Glutamatergic neuron (in vitro differentiated cells): ENCODE data around the gene CLTCL1. TPM values are rescaled to one million over a fixed set of nuclear protein-coding genes. Genes with fewer than 3 reads are reported as not detected.

Source experiments
- DNase-seq: peaks from one replicate; pipeline ENCODE4 v3.0.0; 2022
- H3K27ac Mint-ChIP-seq: one replicate; pipeline ENCODE4 v1.8.0; 2020; ENCODE audit warnings: mild to moderate bottlenecking, mixed read lengths, inconsistent platforms; ENCODE audit not compliant: unreplicated experiment
- H3K27me3 Mint-ChIP-seq: one replicate; pipeline ENCODE4 v1.8.0; 2020; ENCODE audit warnings: mild to moderate bottlenecking, moderate library complexity, mixed read lengths, inconsistent platforms; ENCODE audit not compliant: unreplicated experiment
- H3K36me3 Mint-ChIP-seq: one replicate; pipeline ENCODE4 v1.8.0; 2020; ENCODE audit warnings: mild to moderate bottlenecking, mixed read lengths, inconsistent platforms; ENCODE audit not compliant: unreplicated experiment
- H3K4me1 Mint-ChIP-seq: one replicate; pipeline ENCODE4 v1.8.0; 2020; ENCODE audit warnings: mild to moderate bottlenecking, low read depth, mixed read lengths, inconsistent platforms; ENCODE audit not compliant: unreplicated experiment
- H3K4me3 Mint-ChIP-seq: one replicate; pipeline ENCODE4 v1.8.0; 2020; ENCODE audit warnings: mild to moderate bottlenecking, mixed read lengths, inconsistent platforms; ENCODE audit not compliant: unreplicated experiment
- H3K9me3 Mint-ChIP-seq: one replicate; pipeline ENCODE4 v1.8.0; 2020; ENCODE audit warnings: mild to moderate bottlenecking, moderate library complexity, mixed read lengths, inconsistent platforms; ENCODE audit not compliant: unreplicated experiment
- total RNA-seq: library from RNA; stranded (reverse); fragmentation: NEBNext Ultra II Directional; extraction: Animal tissue kit (Norgen Biotek cat#: 25700); gene quantifications from one replicate; pipeline ENCODE4 v1.2.1, GENCODE V29; 2021; ENCODE audit not compliant: unreplicated experiment
- TF ChIP-seq, protein P1 (sequence below): fragments of 200-600 bp; sonication (generic); IDR thresholded peaks from one replicate; pipeline ENCODE4 v1.5.0; 2021; ENCODE audit not compliant: partially characterized antibody, unreplicated experiment

The CLTCL1 gene
- total RNA-seq, 1 donor from 2014 or later = 11.8 TPM

DNA sequence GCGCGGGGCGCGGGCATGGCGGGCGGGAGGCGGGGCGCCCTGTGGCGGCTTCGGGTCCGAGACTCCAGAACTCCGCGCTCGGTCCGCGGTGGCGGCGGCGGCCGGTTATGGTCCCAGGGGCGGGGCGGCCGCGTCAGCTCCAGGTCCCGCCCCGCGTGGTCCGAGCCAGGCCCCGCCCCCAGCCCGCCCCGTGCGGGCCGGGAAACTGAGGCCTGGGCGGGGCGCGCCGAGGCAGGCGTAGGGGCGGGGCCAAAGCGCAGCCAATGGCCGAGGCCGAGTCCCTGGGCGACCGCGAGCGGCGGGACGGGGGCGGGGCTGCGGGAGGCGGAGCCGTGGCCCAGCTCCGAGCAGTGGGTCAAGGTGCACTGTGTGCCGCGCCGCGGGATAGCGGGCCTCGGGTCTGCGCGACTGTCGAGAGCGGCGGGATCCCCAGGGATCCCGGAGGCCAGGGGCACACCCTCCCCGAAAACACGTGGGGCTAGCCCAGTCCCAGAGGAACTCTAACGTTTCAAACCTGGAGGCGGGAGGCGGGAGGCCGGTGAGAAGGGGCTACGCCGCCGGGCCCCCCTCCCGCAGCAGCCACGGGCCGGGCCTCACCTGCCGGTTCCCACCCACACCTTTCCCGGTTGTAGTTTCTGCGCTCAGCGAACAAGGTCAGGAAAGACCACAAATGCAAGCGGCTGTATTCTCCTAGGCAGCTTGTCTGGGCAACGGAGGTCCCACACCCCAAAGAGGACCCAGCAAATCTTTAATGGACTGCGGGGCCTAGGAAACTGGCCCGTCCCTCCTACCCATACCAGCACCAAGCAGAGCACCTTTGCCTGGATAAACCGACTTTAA lies 112.6 kb downstream of the CLTCL1 start, which contains the start of gene SLC25A1:
TSS of gene SLC25A1 (minus strand) at position 80 of the 840 bp plus-strand sequence. CDS start at position 17, 63 bp downstream.
- no peaks in the 10 kb centered on the region for H3K9me3 Mint-ChIP-seq
- TF ChIP-seq, protein P1, sequence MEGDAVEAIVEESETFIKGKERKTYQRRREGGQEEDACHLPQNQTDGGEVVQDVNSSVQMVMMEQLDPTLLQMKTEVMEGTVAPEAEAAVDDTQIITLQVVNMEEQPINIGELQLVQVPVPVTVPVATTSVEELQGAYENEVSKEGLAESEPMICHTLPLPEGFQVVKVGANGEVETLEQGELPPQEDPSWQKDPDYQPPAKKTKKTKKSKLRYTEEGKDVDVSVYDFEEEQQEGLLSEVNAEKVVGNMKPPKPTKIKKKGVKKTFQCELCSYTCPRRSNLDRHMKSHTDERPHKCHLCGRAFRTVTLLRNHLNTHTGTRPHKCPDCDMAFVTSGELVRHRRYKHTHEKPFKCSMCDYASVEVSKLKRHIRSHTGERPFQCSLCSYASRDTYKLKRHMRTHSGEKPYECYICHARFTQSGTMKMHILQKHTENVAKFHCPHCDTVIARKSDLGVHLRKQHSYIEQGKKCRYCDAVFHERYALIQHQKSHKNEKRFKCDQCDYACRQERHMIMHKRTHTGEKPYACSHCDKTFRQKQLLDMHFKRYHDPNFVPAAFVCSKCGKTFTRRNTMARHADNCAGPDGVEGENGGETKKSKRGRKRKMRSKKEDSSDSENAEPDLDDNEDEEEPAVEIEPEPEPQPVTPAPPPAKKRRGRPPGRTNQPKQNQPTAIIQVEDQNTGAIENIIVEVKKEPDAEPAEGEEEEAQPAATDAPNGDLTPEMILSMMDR = no peak
- no peak within 1 kb of the TSS for H3K27ac Mint-ChIP-seq
- H3K4me1 Mint-ChIP-seq = peaks cover 9% of the 10 kb centered on the region
- DNase-seq = peak; percentile 90
- no peaks in the 10 kb centered on the region for H3K36me3 Mint-ChIP-seq
- H3K27me3 Mint-ChIP-seq = peaks cover 10% of the 10 kb centered on the region
- peak within 1 kb of the TSS; percentile 90 for H3K4me3 Mint-ChIP-seq

DNA sequence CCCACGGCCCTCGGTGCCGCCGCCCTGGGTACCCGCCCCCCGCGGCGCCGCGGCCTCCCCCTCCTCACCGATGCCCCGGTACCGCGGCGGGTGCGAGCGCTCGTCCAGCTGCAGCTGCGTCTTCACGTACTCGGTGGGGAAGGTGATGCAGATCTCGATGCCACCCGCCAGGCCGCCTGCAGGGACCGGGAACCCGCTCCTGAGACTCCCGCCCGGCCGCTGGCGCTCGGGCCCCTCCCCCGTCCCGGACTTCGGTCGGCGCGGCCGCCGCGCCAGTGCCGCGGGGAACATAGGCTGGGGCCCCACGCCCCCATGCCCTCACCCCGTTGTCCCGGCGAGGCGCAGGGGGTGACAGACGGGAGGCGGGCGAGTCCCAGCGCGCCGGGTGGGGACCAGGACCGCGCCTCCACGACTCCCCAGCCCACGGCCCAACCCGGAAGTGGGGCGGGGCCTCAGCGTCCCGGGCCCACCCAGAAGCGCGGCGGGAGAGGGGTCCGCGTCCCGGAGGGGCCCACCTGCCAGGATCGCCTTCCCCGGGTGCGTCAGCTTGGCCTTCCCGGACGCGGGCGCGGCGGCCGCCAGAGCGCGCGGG lies 113.4 kb downstream of the CLTCL1 start:
- H3K9me3 Mint-ChIP-seq = no peaks in the 10 kb centered on the region
- H3K36me3 Mint-ChIP-seq = no peaks in the 10 kb centered on the region
- peaks cover 9% of the 10 kb centered on the region for H3K4me1 Mint-ChIP-seq
- peak; percentile 67 for DNase-seq
- TF ChIP-seq, protein P1 = no peak
- H3K27ac Mint-ChIP-seq = no peak overlapping the region
- peaks cover 7% of the 10 kb centered on the region for H3K27me3 Mint-ChIP-seq
- peak overlapping the region; percentile 67 for H3K4me3 Mint-ChIP-seq

DNA sequence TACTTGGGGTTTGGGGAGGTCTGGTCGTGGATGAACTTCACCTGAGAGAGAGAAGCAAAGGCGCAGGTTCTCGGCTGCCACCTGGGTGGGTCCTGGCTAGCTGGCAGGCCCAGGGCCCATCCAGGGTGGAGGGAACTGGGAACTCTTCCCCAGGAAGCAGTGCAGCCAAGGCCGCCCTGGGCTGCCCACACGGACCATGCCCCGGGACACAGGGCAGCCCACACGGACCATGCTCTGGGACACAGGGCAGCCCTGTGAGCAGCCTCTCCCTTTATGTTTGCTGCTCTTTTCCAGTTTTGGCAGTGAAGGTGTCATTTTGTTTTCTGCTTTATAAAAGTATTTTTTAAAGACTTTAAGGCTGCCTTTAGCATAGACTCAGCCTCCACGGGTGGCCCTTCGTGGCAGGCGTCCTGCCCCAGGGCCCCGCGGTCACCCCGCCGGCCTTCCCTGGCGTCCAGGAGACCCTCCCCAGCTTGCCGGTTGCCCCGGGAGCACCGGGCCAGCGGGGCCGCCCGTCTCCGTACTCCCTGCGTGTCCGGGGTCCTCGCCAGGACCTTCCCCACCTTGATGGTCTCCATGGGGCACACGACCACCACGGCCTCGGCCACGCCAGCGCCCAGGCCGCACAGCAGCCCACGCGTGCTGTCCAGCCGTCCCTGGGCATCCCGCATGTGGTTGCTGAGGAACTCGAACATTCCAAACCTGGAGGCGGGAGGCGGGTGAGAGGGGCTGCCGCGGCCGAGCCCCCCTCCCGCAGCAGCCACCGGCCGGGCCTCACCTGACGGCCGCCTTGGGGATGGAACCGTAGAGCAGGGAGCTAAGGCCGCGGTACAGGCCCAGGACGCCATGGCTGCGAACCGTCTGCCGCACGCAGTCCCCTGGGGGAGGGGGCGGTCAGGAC lies 114.1 kb downstream of the CLTCL1 start:
- Mint-ChIP-seq H3K27me3 (peaks cover 9% of the 10 kb centered on the region), H3K9me3 (peaks cover 4% of the 10 kb centered on the region), H3K36me3 (no peaks in the 10 kb centered on the region), H3K4me3 (peak overlapping the region; percentile 84), H3K27ac (no peak overlapping the region), H3K4me1 (peaks cover 12% of the 10 kb centered on the region)
- DNase-seq = no peak
- TF ChIP-seq, protein P1 = no peak

DNA sequence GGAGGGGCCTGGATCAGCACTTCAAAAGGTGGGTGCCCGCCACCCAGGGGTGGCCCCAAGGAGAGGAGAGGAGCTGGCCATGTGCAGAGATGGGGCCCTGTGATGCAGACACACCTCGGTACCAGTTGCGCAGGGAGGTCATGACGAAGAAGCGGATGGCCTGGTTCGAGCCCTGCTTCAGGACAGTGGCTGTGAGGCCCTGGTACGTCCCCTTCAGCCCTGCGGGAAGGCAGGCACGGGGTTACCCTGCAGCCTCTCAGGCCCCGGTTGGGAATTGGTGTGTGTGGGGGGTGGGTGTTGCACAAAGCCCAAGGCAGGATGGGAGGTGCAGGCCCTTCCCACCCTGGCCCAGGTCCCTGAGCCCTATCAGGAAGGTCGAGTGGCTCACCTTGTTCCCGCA lies 114.8 kb downstream of the CLTCL1 start:
- Mint-ChIP-seq H3K4me3 (peak overlapping the region; percentile 69), H3K36me3 (no peaks in the 10 kb centered on the region), H3K9me3 (peaks cover 4% of the 10 kb centered on the region), H3K27ac (no peak overlapping the region), H3K4me1 (peaks cover 14% of the 10 kb centered on the region), H3K27me3 (peaks cover 12% of the 10 kb centered on the region)
- no peak for DNase-seq
- TF ChIP-seq, protein P1 = no peak
